Activated T-cell treated with anti-CD3 and anti-CD28 coated beads, Interleukin-2, amount 50 U/mL, for 1 hour (primary cell): ENCODE results near the gene TMEM151A.

Experiments used
- DNase-seq: peaks from one replicate; pipeline ENCODE4 v3.0.0-alpha.2; 2020

The TMEM151A gene

DNA sequence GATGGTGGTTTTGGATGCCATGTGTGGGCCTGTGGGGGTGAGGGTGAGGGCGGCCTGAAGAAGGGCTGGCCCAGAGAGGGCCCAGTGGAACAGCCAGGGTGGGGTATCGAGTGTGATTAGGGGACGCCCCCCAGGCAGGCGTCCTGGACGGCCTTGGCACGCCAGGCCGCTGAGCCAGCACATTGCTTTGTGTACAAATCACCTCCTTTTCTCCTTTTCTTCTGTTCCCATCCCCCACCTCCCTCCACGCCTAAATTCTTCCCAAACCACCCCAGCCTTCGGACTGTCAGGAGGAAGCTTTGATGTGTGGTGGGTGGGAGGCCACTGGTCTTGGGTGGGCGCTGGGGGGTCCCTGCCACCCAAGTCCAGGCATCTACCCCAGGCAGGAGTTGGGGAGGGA lies 33.0 kb downstream of the TMEM151A start:
- no peak for DNase-seq

DNA sequence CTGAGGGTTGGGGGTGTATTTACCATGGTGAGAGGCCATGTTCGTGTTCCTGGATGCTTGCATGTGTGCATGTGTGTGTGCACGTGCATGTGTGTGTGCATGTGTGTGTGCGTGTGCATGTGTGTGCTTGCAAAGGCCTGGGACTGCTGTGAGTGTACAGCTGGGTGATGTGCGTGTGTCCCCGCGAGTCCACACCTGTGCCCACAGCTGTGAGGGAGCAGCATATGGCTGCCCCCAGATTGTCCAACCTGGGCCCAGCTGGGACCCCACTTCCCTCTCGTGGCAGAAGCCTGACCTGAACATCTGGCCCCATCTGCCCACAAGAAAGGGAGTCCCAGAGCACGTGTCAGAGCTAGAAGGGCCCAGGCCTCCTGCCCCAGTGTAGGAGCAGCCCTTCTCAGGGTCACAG lies 33.6 kb downstream of the TMEM151A start:
- no peak for DNase-seq

DNA sequence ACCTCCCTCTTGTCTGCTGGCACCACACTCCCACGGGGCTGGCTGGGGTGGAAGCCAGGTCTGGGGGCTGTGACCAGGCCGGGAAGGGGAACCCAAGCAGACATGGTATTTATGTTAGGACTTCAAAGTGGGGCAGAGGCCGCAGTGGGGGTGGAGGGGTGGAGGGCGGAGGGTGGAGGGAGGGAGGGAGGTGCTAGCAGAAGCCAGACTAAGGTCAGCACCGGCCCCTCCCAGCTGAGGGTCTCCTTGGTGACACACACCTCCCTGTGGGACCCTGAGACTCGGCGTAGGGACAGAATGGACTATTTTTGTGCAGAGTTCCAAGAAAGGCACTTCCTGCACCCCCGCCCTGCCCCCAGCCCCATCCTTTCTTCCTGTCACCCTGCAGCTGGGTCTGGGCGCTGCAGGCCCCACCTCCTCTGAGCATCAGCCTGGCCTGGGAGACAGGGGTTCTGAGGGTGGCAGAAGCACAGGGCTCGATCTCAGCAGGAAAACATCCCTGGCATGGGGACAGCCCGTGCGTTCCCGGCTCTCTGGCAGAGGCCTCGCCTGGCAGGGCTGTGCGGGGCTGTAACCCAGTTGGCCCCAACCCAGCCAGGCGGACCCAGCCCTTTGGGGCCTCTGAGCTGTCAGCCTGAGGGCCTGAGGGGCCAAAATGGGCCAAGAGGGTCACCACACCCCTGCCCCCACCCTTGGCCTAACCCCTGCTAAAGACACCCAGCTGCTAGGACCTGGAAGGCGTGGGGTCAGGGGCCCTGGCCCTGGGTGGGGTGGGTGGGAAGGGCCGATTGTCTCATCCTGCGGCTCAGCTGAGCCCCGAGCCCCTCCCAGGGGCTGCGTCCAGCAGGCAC lies 34.8 kb downstream of the TMEM151A start:
- peak; percentile 38 for DNase-seq

DNA sequence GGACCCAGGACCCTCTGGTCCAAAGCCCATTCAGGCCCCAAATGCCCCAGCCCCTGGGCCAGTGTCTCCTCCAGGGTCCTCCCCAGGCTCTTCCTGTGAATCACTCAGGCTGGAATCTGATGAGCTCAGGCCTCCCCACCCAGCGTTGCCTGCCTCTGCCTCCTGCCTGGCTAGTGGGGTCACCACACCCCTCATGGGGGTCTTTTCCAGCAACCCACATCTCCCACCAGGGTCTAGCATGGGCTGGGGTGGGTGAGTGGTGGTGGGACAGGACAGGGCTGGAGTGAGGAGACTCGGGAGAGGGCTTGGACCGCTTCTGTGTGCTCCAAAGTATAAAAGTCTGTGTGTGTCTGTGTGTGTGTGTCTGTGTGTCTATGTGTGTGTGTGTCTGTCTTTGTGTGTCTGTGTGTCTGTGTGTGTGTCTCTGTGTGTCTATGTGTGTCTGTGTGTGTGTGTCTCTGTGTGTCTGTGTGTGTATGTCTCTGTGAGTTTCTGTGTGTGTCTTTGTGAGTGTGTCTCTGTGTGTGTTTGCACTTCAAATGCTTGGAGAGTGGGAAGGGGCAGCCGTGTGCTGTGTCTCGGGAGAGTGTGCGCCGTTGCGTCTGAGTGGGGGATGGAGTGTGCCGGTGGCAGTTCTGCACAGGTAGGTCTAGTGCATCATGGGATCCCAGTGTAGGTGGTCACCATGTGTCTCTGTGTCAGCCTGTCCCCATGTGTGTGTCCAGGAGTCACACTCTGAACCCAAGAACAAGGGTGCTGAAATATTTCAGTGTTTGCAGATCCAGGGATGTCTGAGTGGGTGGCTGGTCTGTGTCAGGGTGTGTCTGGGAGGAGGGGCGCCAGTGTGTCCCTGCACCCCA lies 35.7 kb downstream of the TMEM151A start:
- no peak for DNase-seq

DNA sequence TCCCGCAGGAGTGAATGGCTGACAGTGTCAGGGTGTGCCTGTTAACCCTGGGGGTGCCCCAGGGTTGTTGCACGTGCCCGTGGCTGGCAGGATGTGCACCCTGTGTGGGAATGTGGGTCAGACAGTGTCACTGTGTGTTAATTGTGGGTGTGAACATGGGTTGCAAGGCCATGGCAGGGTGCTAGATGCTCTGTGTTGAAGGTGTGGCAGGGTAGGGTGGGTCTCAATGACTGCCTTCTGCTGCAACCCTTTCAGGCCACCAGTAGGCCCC lies 36.3 kb downstream of the TMEM151A start:
- DNase-seq: no peak

DNA sequence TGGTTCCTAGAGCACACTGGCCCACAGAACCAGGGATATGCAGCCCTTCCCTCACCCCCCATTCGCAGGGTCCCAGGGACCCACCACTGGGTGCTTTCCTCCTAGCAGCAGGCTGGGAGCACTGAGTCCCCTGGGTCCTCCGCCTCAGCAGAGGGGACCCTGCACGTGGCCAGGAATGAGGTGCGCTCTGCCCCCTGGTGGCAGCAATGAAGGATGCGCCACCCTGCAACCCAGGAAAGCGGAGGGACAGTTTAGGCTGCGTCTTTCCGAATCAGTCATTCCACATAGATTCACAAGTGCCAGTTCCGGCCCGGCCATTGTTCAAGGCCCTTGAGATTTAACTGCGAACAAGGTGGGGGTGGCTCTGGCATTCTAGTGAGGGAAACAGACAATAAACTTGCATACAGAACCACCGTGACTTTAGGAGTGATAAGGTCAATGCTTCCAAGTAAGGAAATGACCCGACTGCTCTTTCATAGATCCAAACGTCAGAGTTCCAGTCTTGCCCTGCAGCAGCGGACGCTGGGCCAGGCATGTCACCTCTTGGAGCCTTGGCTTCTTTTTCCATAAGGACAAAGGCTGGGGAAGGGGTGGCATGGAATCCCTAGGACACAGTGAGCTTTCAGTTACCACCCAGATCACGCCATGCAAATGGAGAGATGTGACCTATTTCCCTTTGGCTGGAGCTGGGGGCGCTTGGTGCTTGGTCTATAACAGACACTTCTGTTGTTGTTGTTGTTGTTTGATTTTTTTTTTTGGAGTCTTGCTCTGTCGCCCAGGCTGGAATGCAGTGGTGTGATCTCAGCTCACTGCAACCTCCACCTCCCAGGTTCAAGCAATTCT lies 36.8 kb downstream of the TMEM151A start:
- peak; percentile 85 for DNase-seq

DNA sequence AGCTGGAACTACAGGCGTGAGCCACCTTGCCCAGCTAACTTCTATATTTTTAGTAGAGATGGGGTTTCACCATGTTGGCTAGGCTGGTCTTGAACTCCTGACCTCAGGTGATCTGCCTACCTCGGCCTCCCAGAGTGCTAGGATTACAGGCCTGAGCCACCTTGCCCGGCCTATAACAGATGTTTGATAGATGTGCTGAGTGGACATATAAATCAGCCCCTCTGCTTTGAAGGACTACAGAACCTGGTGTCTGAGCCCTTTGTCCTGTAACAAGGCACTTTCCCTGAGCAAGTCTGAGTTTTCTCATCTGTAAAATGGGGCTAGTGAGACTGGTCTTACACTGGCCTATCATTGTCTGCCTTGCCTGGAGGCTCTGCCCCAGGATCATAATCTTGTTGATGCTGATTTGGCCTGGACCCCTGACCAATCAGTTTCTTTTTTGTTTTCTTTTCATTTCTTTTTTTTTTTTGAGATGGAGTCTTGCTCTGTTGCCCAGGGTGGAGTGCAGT lies 37.5 kb downstream of the TMEM151A start:
- DNase-seq: no peak

DNA sequence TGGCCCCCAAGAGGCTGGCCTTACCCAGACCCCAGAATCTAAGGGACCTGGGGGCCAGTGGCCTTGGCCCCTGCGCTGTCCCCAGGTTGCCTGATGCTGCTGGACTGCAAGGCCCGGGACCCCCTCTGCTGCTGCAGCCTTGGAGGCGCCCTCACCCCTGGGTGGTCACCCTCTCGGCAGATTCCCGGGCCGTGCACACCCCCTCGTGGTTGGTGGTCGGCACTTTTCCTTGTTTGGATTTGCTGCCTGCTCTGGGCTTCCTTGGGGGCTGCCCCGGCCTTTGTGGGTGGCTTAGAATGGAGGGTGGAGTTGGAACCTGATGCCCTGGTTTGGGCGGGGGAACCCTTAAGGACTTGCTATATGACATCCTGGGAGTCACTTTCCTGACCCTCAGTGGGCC lies 39.2 kb downstream of the TMEM151A start:
- no peak for DNase-seq

DNA sequence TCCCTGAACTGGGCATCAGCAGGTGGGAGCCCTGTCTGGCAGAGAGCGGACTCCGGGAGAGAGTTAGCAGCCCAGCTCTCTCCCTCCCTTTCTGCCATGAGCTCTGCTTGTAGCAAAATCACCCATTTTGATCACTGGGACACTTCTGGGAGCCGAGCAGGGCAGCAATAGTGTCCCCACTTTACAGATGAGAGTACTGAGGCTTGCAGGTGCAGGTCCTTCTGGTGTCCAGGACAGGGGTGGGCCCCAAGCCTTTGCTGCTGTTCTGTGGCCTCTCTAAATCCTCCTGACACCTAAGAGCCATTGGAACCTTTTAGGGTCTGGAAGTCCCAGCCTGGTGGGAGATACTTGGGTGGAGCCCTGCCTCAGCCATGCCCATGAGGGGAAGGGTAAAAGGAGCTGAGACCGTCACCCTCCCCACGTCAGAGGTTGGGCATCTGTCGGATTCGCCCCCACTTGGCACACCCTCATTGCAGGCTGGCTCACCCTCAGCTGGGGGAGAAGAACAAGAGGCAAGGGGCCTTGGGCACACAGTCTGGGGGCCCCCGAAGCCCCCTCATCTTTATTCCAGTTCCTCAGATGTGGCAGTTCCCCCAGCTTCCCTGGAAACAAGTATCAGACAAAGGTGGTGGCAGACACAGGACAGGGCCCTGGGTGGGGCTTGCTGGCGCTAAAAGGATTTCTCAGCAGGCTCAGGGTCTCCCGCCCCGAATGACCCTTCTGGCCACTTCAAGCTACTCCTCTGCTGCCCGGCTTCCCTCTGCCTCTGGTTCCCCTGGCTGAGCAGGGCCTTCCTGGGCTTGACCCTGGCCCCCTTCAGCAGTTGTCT lies 40.1 kb downstream of the TMEM151A start:
- no peak for DNase-seq

DNA sequence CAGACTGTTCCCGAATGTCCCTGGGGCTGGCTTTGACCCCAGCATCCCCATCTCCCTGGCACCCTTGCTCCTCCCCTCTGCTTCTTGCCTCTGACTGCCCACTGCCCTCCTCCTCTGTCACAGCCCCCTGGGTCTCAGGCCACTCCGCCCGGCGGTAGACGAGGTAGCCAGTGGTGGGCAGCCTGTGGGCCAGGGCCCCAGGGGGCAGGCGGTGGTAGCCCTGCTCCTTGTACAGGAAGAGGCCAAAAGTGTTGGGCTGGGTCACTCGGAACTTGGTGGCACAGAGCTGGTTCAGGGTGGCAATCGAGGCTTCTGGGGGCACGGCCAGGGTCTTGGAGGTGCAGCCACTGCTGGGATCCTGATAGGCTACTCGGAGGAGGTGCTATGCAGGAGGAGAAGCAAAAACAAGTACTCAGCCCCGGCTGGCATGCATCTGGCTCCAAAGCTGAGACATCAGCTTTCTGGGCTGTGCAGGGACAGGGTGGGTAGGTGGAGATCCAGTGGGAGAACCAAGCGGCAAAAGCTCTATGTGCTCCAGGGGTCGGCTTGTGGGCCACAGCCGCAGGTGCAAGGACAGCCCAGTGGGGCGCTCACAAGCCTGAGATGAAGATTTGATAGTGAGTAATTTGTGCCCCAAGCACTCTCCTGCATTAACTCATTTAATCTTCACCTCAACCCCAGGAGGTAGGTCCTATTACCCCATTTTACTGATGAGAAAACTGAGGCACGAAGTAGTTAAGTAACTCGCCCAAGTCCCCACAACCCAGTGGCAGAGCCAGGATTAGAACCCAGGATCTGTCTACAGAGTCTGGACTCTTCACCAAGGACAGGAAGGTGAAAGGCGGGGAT lies 40.9 kb downstream of the TMEM151A start:
- no peak for DNase-seq

DNA sequence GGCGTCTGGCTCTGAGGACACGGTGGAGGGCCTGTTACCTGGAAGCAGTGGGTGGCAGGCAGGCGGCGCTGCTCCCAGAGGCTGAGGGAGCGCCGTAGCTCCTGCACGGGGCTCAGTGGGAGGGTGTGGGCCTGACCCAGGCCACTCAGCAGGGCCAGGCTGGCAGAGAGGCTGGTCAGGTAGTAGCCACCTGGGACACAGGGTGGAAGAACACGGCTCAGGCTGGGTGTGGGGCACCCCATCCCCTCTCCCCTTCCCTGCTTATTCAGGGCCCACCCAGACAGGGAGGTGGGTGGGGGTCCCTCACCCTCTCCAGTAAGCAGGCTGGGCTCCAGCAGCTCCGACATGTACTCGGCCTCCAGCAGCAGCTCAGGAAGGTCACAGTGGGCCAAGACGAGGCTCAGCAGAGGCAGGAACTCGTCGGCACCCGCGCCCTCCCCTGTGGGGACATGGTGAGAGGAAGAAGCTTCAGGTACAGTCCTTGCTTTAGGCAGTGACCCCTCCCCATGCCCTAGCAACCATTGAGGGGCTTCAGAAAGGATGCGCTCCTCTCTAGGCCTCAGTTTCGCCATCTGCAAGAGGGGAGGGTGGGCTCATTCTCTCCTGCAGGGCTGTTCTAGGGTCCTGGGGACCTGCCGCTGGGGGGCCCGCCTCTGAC lies 41.7 kb downstream of the TMEM151A start:
- DNase-seq: no peak

DNA sequence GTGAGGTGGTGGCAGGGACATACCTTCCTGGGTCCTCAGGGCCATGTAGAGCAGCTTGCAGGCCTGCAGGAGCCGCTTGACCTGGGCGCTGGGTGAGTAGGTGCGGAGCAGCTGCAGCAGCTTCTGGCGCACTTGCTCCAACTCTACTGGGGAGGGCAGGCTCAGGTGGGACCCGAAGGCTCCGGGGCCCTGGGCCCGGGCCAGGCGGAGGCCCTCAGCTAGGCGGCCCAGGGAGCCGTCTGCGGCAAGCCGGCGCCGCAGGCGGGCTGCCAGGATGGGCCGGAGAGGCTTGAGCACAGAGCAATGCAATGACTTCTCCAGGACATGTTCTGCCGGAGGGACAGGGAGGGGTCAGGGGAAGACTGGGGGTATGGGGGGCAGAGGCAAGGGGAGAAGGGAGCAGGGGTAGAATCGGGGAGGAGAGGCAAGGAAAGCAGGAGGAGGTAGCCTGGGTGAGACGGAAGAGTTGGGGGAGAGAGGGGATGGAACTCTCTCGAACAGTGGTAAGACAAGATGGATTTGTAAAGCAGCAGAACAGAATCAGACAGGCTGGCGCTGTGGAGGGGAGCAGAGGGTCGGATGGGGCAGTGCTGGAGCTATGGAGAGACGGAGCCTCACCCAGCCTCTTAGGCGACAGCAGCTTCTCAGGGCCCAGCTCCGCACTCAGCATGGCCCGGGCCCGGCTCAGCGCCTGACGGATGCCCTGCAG lies 42.4 kb downstream of the TMEM151A start:
- DNase-seq: peak; percentile 11

DNA sequence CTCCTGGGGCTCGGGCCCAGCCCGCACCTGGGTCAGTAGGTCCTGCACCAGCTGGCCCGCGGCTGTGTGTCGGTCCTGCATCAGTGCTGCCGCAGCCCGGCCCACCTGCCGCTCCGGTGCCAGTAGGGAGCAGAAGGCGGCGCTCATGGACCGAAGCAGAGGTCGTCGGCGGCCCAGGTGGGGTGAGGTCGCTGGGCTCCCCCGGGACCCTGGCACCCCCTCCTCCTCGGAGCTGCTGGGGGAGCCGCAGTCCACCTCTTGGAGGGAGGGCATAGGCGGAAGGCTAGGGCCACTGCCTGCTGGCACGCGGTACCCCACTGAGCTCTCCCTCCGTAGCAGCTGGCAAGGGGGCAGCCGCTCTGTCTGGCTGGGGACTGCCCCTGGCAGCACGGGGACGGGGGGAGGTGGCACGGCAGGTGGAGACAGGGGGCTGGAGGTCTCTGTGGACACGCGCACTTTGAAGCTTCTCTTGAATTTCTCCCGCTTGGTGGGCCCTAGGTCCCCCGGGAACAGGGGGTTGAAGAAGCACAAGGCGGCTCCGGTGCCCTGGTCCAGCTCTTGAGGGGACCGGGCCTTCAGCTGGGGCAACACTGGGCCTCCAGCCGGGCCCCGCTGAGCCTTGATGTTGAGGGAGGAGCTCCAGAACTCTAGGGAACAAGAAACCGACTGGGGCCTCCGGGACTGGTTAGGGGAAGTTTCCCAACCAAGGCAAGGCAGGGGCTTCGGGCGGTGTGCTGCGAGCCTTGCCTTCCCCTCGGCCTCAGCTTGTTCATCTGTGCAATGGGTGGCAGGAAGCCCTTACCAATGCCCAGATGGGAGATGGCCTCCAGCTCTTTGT lies 43.1 kb downstream of the TMEM151A start:
- no peak for DNase-seq

DNA sequence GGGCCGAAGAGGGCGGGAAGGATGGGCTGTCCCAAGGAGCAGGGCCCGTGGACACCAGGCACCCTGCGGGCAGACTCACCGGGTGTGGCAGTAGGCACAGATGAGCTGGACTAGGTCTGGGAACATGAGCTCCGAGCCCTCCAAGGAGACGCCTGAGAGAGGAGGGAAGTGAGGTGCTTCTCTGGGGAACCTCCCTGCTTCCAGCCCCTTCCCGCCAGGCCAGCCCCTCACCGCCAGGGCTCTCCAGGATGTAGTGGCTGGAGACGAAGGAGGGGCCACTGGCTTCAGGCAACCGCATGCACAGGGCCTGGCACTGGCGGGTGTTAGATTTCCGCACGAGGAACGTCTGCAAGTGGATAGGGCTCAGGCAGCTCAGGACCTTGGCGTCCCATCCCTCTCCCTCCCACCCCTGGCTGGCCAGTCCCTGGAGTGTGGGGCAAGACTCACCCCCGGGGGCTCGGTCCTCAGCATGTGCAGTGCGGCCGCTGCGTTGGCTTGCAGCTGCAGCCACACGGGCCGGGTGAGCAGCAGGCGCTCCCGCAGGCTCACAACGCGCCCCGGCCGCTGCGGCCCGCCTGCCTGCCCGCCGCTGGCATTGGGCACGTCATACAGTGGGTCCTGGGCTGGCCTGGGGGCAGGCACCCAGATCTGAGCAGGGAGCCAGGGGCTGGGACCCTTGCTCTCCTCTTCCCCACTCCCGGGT lies 44.0 kb downstream of the TMEM151A start:
- DNase-seq: peak; percentile 21

DNA sequence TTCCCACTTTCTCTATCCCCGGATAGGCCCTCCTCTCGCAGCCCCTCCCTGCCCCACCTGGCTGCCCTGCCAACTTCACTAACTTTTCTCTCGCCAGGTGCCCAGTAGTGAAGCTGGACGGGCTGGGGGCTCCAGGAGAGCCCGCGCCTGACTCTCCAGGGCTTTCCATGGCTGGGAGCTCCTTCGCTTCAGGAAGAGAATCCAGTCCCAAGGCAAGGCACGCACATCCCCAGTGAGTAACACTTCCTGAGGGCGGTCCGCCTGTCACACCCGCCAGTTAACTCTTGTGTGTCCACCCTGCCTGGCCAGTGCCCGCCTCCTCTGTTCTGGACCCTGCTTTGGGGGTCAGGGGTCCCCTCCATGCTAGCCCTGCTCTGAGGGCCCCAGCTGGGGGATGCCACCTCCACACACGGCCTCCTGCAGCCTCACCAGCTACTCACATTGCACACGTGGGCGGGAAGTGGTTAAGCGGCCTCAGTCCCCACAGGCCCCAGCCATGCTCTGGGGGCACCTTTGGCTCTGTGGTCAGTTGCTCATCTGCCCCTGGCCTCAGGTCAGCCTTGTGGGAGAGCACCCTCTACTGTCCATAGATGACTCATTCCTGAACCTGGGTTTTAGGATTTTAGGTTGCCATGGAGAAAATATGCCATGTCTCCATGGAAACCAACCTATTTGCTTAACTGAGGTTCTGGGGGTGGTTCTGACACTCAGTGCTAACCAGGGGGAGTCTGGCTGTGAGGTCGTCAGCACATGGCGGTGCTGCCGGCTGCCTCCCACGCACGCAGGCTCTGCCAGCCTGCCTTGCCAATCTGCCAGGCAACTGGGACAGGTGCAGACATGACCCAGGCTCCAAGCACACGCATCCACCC lies 44.8 kb downstream of the TMEM151A start, which contains the start of gene RIN1:
RIN1 (minus strand) TSS at position 201 of the 869 bp plus-strand sequence; CDS start at position 169, 32 bp downstream.
- peak; percentile 52 for DNase-seq

DNA sequence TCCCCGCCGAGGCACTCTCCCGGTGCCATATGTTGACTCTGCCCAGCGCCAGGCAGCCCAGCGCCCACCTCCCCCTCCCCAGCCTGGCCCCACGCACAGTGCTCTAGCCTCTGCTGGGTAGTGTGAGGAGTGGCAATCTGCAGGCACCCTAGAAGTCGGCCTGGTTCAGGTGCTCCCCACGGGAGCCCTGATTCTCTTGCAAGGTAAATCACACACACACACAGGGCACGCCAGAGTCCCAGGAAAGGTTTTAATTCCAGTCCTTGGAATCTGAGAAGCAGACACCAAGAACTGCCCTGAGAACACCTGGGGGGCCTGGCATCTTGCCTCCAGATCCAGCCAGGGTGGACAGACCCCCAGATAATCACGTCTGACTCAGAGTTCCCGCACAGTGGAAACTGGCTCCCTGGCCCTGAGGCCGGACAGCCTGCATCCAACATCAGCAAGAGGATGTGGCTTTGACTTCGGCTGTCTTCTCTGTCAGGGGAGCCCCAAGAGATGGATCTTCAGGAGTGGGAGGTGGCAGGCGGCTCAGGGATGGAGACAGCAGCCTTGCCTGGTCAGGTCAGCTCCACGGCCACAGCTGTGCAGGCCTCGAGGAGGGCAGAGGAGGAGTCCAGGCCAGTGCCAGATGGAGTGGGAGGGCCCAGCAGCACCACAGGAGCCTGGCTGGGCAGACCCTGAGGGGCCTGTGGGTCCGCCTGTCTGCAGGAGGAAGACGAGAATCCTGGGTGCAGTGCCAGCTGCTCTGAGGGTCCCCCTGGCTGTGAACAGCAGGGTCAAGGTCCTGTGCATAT lies 45.6 kb downstream of the TMEM151A start:
- no peak for DNase-seq
